ENCODE results near the gene TRIM16.

DNA sequence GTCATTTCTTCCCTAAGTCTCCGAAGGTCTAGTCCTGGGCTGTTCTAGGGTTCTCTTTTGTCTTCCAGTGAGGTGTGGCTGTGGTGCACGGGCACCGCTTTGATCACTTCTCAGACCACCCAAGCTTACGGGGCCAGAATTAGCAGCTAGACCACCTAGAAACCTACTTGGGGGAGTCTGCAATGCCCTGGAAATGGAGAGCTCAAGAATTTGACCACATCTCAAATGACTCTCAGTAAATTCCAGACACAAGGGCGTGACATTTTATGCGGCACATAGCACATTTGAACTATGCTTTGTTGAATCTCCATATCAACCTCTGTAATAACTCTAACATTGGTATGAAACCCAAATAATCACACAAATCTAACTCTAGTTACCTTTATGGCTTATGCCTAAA is 24.9 kb downstream of the TRIM16 start:
- TF ChIP-seq, protein P1, sequence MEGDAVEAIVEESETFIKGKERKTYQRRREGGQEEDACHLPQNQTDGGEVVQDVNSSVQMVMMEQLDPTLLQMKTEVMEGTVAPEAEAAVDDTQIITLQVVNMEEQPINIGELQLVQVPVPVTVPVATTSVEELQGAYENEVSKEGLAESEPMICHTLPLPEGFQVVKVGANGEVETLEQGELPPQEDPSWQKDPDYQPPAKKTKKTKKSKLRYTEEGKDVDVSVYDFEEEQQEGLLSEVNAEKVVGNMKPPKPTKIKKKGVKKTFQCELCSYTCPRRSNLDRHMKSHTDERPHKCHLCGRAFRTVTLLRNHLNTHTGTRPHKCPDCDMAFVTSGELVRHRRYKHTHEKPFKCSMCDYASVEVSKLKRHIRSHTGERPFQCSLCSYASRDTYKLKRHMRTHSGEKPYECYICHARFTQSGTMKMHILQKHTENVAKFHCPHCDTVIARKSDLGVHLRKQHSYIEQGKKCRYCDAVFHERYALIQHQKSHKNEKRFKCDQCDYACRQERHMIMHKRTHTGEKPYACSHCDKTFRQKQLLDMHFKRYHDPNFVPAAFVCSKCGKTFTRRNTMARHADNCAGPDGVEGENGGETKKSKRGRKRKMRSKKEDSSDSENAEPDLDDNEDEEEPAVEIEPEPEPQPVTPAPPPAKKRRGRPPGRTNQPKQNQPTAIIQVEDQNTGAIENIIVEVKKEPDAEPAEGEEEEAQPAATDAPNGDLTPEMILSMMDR (IDR thresholded peaks at IDR 0.05): no peak
- TF ChIP-seq EP300 (IDR thresholded peaks at IDR 0.05) (no peak), POLR2A (IDR thresholded peaks at IDR 0.05) (no peak)

Data from tibial nerve (tissue), 4 donors.